HTR-8/SVneo (cell line): ENCODE results near the gene TRIM32.

ENCODE experiments used
- DNase-seq: peaks from one replicate; pipeline ENCODE4 v3.0.0; 2011; ENCODE audit warnings: low spot score, mixed read lengths; ENCODE audit not compliant: insufficient read length
- FAIRE-seq: peaks from 2 replicates; lab custom pipeline; 2011; peaks lifted over from hg19 to GRCh38; lab: Jason Lieb, UNC

Gene TRIM32

GRCh38 chr9:116741742-116742141 is 54.6 kb downstream of the TRIM32 start:
- DNase-seq (no peak), FAIRE-seq (no peak)

DNA sequence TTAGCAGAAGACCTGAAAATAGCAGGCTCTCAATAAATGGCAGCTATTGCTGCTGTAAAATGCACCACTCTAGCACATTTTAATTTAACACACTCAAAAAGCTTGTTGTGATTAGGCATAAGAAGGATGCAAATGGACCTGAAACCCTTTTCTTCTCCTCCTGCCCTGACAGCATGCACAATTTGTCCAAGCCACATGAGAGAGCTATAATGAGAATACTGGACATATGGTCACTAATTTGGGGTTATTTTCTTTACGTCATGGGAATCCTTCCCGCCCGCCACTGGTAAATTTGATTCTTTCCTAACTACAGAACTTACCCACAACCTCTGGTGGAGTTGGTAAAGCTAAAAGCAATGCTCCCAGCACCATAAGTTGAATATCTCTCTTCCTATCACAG is 62.1 kb downstream of the TRIM32 start:
- FAIRE-seq (no peak), DNase-seq (no peak)

DNA sequence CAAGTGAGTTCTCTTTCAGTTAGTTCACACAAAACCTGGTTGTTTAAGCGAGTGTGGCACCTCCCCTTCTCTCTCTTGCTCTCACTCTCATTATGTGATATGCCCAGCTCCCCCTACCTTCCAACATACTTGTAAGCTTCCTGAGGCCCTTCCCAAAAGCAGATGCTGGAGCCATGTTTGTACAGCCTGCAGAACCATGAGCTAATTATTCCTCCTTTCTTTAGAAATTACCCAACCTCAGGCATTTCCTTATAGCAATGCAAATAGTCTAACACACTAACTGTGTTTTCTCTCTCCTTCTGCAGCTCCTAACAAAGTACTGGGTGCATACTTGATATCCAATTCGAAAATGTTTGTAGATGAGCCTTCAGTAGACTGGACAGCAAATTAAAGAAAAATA is 62.7 kb downstream of the TRIM32 start:
- DNase-seq (no peak), FAIRE-seq (no peak)

GRCh38 chr9:116750510-116750909 is 63.4 kb downstream of the TRIM32 start:
- DNase-seq (no peak), FAIRE-seq (no peak)
